Gastroesophageal sphincter (tissue), 3 donors: Measurements from ENCODE around the gene PLEKHG5.

Source experiments
- CTCF ChIP-seq, 4 experiments: fragments of 200-600 bp in 2 of 4; fragments of 450-650 bp in 2 of 4; sonication (generic) in 1 of 4; IDR thresholded peaks; one replicate each; pipeline ENCODE4 v1.5.1; 2017 to 2019; ENCODE audit warnings: antibody characterized with exemption in 4 of 4, mild to moderate bottlenecking in 2 of 4, moderate library complexity in 2 of 4
- EP300 ChIP-seq: sonication (generic); formaldehyde crosslinking; IDR thresholded peaks from one replicate; pipeline ENCODE4 v1.6.1; 2017; ENCODE audit warnings: antibody characterized with exemption, mild to moderate bottlenecking
- POLR2A ChIP-seq, 2 donors: fragments of 450-650 bp; IDR thresholded peaks; one replicate each; pipeline ENCODE4 v1.6.1; 2017; ENCODE audit warnings: antibody characterized with exemption in 2 of 2, mild to moderate bottlenecking in 2 of 2, moderate library complexity in 1 of 2
- POLR2AphosphoS5 ChIP-seq: sonication (generic); formaldehyde crosslinking; IDR thresholded peaks from one replicate; pipeline ENCODE4 v1.6.1; 2017; ENCODE audit warnings: antibody characterized with exemption

- peak in 2 of 4 experiments; percentile 24 to 51 for TF ChIP-seq CTCF (IDR thresholded peaks at IDR 0.05)
- no peak for TF ChIP-seq POLR2A (IDR thresholded peaks at IDR 0.05)
- TF ChIP-seq EP300, result no peak
- no peak for TF ChIP-seq POLR2AphosphoS5
Observed at GRCh38 chr1:6423321-6423999, 68.0 kb downstream of the PLEKHG5 start.
